LNCaP clone FGC (cell line): ENCODE measurements around the gene CLDN9.

Source experiments
- DNase-seq: peaks from one replicate; pipeline ENCODE4 v3.0.0-alpha.2; 2011; ENCODE audit warnings: low read depth
- H3K4me3 ChIP-seq: 2 replicates; pipeline ENCODE4 v1.5.1; 2011; ENCODE audit warnings: mild to moderate bottlenecking, low read depth, low read length, control low read depth
- CTCF ChIP-seq: IDR thresholded peaks from 2 replicates; pipeline ENCODE4 v1.5.1; 2012; ENCODE audit warnings: mild to moderate bottlenecking; ENCODE audit not compliant: control insufficient read depth, insufficient read depth; ENCODE audit errors: extremely low read depth

The CLDN9 gene

GRCh38 chr16:2966808-2967191 lies 45.9 kb upstream of the CLDN9 start:
- DNase-seq, result no peak
- peak overlapping the region; percentile 23; the same call in 1 of the 2 replicates for H3K4me3 ChIP-seq
- TF ChIP-seq CTCF, result peak; percentile 43; the same call in 1 of the 2 replicates

GRCh38 chr16:2967211-2967631 lies 45.5 kb upstream of the CLDN9 start:
- TF ChIP-seq CTCF, result no peak
- DNase-seq, result no peak
- no peak overlapping the region for H3K4me3 ChIP-seq

GRCh38 chr16:2967721-2968161 lies 45.0 kb upstream of the CLDN9 start:
- TF ChIP-seq CTCF, result no peak
- H3K4me3 ChIP-seq, result no peak overlapping the region
- no peak for DNase-seq

GRCh38 chr16:2968368-2968737 lies 44.4 kb upstream of the CLDN9 start:
- peak overlapping the region; percentile 74 for H3K4me3 ChIP-seq
- no peak for DNase-seq
- no peak for TF ChIP-seq CTCF

GRCh38 chr16:2968738-2969544 lies 43.8 kb upstream of the CLDN9 start, which contains the start of gene PAQR4:
Gene PAQR4, plus strand, starts transcription at chr16:2969348. Its CDS starts 327 bp downstream, at chr16:2969675.
- no peak for TF ChIP-seq CTCF
- H3K4me3 ChIP-seq, result peak within 1 kb of the TSS; percentile 74
- peak; percentile 62 for DNase-seq

- DNase-seq, result no peak
- H3K4me3 ChIP-seq, result peak overlapping the region; percentile 74
- peak; percentile 48 for TF ChIP-seq CTCF
These were observed 42.9 kb upstream of the CLDN9 start for GRCh38 chr16:2969545-2970521.
